ENCODE data around the gene MAGEL2. TPM values are rescaled to one million over a fixed set of nuclear protein-coding genes. Genes with fewer than 3 reads are reported as not detected.

The MAGEL2 gene
- total RNA-seq, result under 0.01 and 0.24 TPM in 2 replicates

DNA sequence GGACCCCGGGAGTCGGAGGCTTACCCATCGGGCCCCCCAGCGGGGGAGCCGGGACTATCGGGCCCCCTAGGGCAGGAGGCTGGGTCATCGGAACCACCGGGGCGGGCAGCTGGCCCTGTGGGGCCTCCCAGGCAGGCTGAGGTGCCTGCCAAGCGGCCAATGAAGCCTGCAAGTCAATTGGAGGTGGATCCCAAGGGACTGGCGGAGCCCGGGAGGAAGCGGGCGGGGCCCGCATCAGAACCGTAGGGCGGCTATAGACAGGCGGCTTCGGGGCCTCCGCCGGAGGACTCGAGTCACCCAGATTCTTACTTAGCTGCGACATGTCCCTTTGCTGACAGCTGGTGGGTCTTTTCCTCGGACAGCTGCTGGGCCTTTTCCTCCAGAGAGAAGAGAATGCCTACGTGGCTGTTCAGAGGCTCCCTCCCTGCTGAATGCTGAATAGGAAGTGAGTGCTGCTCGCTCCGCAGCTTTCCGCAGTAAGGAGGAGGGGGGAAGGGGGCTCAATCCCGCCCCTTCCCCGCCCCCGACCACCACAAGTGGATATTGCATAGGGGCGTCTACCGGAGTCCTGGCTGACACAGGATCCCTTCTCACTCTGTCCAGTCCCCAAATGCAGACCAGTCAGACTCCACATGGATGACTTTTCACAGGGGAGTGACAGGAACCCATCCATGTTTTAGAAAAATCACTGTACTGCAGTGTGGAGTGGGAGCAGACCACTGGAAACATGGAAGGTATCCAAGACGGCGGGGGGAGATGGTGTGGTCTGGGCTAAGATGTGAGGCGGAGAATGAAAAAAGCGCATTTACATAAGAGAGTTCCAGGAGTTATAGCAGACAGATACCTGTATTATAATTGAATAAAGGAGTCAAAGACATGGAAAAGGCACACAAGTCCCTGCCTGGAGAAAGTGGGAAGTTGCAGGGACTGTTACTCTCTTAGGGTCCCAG is at the start of gene MAGEL2:
TSS of gene MAGEL2 (minus strand) at position 447 of the 950 bp plus-strand sequence. CDS start at position 322, 125 bp downstream.

GRCh38 chr15:23687143-23687470 is 39.4 kb upstream of the MAGEL2 start, which contains the start of gene NDN:
TSS of gene NDN (minus strand) at chr15:23687305. CDS start at chr15:23687217, 88 bp downstream.

Other genes starting within 250 kb of the MAGEL2 start
- not detected in 2 replicates for gene GOLGA6L2, start 200.6 kb downstream of the MAGEL2 start, total RNA-seq
- gene MKRN3, start 82.2 kb downstream of the MAGEL2 start, total RNA-seq, result 0.85 TPM in 1 of 2 replicates, not detected in the other
- gene NDN, start 39.4 kb upstream of the MAGEL2 start, total RNA-seq, result 67.3 and 68.5 TPM in 2 replicates

Measured in hair follicle dermal papilla cell (primary cell).